A549 (cell line): ENCODE data around the gene TTC33.
A peak's percentile ranks its signal among the peaks of the same experiment; 100 is the strongest.

Experiments used
- CHD2 ChIP-seq: fragments of 150-350 bp; IDR thresholded peaks from 2 replicates; pipeline ENCODE4 v1.6.1; 2014; ENCODE audit warnings: low read length; ENCODE audit not compliant: partially characterized antibody
- CHD4 ChIP-seq: fragments of 200-600 bp; sonication (generic); IDR thresholded peaks from 2 replicates; pipeline ENCODE4 v1.6.1; 2016; ENCODE audit warnings: antibody characterized with exemption, mild to moderate bottlenecking, borderline replicate concordance
- EP300 ChIP-seq, 2 experiments: fragments of >200 bp; sonication (Bioruptor Twin); formaldehyde crosslinking; IDR thresholded peaks; 2 replicates in 1 of 2; 3 replicates in 1 of 2; pipeline ENCODE4 v1.6.1; 2016 to 2017
- PBX3 ChIP-seq: IDR thresholded peaks from 2 replicates; pipeline ENCODE4 v1.6.1; 2012
- POLR2A ChIP-seq: IDR thresholded peaks from 2 replicates; pipeline ENCODE4 v1.6.1; 2012; ENCODE audit warnings: mild to moderate bottlenecking, low read length
- RAD21 ChIP-seq, 2 experiments: fragments of >200 bp in 1 of 2; sonication (Bioruptor Twin) in 1 of 2; formaldehyde crosslinking in 1 of 2; IDR thresholded peaks in 1 of 2; conservative IDR thresholded peaks in 1 of 2; 2 replicates in 1 of 2; 3 replicates in 1 of 2; pipeline ENCODE4 v1.6.1; 2012 to 2018; ENCODE audit warnings: inconsistent platforms in 1 of 2
- ZSCAN20 ChIP-seq: fragments of 250-450 bp; sonication (Bioruptor Pico); IDR thresholded peaks from 2 replicates; pipeline ENCODE4 v1.8.0; 2022; ENCODE audit warnings: mild to moderate bottlenecking, moderate library complexity
- TF ChIP-seq, protein P1 (sequence below): fragments of >200 bp; sonication (Bioruptor Twin); formaldehyde crosslinking; IDR thresholded peaks from 3 replicates; pipeline ENCODE4 v1.5.1; 2016
- TF ChIP-seq, protein P2 (sequence below): IDR thresholded peaks from 2 replicates; pipeline ENCODE4 v1.6.1; 2012
- TF ChIP-seq, protein P3 (sequence below): fragments of 450-650 bp; IDR thresholded peaks from 2 replicates; pipeline ENCODE4 v1.6.1; 2014; ENCODE audit warnings: antibody characterized with exemption

- TF ChIP-seq CHD2 = no peak
- TF ChIP-seq, protein P1, sequence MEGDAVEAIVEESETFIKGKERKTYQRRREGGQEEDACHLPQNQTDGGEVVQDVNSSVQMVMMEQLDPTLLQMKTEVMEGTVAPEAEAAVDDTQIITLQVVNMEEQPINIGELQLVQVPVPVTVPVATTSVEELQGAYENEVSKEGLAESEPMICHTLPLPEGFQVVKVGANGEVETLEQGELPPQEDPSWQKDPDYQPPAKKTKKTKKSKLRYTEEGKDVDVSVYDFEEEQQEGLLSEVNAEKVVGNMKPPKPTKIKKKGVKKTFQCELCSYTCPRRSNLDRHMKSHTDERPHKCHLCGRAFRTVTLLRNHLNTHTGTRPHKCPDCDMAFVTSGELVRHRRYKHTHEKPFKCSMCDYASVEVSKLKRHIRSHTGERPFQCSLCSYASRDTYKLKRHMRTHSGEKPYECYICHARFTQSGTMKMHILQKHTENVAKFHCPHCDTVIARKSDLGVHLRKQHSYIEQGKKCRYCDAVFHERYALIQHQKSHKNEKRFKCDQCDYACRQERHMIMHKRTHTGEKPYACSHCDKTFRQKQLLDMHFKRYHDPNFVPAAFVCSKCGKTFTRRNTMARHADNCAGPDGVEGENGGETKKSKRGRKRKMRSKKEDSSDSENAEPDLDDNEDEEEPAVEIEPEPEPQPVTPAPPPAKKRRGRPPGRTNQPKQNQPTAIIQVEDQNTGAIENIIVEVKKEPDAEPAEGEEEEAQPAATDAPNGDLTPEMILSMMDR = peak; percentile 34; the same call in 2 of the 3 replicates
- peak; percentile 26 to 32; a peak in 2 of 5 replicates for TF ChIP-seq RAD21 (conservative IDR thresholded peaks at IDR 0.05 in 1 of 2, IDR thresholded peaks at IDR 0.05 in 1 of 2)
- no peak for TF ChIP-seq CHD4
- TF ChIP-seq EP300 (IDR thresholded peaks at IDR 0.05) = no peak
- TF ChIP-seq POLR2A = no peak
- TF ChIP-seq, protein P2, sequence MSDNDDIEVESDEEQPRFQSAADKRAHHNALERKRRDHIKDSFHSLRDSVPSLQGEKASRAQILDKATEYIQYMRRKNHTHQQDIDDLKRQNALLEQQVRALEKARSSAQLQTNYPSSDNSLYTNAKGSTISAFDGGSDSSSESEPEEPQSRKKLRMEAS = no peak
- no peak for TF ChIP-seq ZSCAN20 (CRISPR knock-in tag)
- no peak for TF ChIP-seq PBX3
- TF ChIP-seq, protein P3, sequence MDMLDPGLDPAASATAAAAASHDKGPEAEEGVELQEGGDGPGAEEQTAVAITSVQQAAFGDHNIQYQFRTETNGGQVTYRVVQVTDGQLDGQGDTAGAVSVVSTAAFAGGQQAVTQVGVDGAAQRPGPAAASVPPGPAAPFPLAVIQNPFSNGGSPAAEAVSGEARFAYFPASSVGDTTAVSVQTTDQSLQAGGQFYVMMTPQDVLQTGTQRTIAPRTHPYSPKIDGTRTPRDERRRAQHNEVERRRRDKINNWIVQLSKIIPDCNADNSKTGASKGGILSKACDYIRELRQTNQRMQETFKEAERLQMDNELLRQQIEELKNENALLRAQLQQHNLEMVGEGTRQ = no peak
Observed at GRCh38 chr5:40774623-40775022, 18.9 kb upstream of the TTC33 start.
